Endometrial microvascular endothelial cells (primary cell): ENCODE measurements around the gene RTF1. TPM values are rescaled to one million over a fixed set of nuclear protein-coding genes. Genes with fewer than 3 reads are reported as not detected.
"Not testable (repeated sequence)": the region's sequence is repeated elsewhere in the genome, so short reads cannot be mapped to it uniquely, and the experiment has no call there.

Experiments
- in situ Hi-C: cut with HindIII; loops from 2 replicates; pipeline ENCODE4 v1.10.0; 2017; ENCODE audit warnings: low sequenced_read_pairs, low pct_unique_long_range_greater_than_20kb; ENCODE audit errors: inconsistent ontology term
- total RNA-seq: library from RNA; depleted of rRNA; stranded (reverse); fragments of >200 nt; gene quantifications from one replicate; pipeline ENCODE4 v1.2.3, GENCODE V29; 2015; ENCODE audit errors: inconsistent ontology term

Gene RTF1
- total RNA-seq, 1 donor from 2014 or later = 29.8 TPM

DNA sequence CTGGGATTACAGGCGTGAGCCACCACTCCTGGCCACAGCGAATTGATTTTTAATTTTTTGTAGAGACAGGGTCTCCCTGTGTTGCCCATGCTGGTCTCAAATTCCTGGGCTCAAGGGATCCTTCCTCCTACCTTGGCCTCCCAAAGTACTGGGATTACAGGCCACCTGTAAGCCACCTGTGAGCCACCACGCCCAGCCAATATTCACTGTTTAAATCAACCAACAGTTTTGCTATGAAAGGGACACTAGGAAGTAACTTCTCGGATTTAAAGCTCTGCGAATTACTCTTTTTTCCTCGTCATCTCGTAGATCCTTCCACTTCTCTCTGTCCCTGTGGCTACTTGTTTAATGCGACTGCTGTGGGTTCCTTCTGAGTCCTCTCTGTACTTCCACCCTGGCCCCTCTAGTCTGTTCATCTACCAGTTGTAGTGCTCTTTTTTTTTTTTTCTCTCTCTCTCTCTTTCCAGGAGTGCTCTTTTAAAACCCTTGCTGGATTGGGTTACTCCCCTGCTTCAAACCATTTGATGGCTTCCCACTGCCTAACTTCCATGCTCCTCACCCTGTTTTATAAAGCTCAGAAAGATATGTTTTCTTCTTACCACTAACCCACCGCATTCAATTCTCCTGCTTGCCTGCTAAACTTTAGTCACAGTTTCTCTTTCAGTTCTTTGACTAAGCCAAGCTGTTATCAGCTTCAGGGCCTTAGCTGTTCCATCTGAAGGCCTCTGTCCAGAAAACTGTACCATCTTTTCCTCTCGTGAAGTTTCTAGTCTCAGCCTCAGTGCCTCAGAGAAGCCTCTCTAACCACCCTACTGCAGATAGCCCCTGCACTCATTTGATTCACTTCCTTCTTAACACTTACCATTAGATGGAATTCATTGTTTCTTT is 12.4 kb downstream of the RTF1 start:
- in situ Hi-C loops = no loop called here

DNA sequence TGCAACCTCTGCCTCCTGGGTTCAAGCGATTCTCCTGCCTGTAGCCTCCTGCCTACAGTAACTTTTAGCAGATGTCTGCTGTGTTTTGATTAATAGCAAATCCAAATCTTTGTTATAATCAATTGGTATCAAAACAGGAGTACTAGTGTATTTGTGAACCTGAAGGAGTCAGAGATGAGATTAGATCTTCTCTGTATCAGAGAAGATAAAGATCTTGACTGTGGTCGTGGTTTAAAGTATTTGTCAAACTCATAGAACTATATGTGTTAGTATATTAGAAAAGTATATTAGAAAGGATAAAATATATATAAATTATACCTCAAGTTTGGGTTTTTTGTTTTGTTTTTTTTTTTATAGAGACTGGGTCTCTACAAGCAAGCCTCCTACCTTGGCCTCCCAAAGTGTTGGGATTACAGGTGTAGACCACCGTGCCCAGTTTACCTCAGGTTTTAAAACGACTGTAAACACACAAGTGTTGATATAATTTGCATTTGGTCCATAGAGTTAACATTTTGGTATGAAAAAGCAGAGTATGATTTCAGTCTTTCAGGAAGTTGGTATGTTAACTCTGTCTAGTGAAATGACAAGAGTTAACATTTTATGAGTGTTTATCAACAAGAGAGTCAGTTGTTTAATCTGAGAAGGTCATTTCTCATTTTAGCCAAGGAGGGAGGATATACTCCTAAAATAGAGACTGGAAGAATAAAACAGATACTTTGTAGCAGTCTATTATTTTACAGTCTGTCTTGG is 18.3 kb downstream of the RTF1 start:
- in situ Hi-C loops = no loop called here

DNA sequence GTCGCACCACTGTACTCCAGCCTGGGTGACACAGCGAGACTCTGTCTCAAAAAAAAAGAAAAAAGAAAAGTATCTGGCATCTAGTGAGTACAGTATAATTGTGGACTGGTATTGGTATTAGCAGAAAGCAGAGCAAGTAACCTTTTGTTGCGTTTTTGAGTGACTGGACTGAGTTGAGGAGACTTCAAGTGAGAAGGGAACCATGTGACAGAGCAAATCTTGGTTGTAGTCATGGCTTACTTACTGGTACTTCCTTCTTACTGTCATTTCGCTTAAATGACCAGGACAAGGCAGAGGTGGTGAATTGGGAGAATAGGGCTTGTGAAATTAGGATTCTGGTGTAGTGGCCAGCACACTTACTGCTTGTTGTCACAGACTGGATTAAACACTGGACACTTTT is 20.6 kb downstream of the RTF1 start:
- in situ Hi-C loops = no loop called here

DNA sequence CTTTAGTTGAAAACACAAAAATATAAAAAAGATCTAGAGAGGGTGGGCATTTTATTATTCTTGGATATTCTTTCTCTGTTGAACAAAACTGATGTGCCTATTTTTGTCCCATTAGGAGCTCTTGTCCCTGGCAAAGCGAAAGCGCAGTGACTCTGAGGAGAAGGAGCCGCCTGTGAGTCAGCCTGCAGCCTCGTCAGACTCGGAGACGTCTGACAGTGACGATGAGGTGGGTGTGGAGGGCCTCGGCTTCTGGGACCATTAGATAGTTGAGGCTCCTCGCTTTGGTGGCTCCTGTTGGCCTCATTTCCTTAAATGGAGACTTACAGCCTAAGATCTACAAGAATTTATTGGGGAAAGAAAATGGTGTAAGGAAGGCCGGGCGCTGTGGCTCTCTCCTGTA is 21.3 kb downstream of the RTF1 start:
- in situ Hi-C loops = no loop called here

DNA sequence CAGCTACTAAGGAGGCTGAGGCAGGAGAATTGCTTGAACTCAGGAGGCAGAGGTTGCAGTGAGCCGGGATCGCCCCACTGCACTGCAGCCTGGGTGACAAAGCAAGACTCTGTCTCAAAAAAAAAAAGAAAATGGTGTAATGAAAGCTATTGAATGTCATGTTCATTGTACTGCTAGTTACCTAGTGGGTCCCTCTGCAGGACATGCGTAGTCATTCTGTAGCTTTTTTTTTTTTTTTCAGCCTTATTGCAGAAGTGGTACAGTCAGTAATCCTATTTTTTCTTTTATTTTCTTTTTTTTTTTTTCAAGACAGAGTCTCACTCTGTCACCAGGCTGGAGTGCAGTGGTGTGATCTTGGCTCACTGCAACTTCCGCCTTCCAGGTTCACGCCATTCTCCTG is 21.9 kb downstream of the RTF1 start:
- in situ Hi-C loops = not testable (repeated sequence)

DNA sequence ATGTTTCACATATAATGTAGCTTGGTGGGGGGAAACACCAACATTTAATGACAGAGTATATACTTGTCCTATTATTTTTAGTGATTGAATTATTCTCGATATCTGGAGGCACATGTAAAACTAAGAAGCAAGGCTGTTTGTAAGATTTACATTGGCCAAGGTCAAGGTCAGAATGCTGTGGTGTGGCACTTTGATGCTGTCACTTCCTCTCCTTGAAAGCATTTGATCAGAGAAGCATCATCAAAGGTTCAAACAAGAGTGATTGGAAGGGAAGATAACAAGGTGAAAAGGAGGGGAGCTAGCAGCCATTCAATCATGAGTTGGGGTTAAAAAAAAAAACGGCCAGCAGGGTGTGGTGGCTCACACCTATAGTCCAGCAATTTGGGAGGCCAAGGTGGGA is 26.4 kb downstream of the RTF1 start:
- in situ Hi-C loops = no loop called here

DNA sequence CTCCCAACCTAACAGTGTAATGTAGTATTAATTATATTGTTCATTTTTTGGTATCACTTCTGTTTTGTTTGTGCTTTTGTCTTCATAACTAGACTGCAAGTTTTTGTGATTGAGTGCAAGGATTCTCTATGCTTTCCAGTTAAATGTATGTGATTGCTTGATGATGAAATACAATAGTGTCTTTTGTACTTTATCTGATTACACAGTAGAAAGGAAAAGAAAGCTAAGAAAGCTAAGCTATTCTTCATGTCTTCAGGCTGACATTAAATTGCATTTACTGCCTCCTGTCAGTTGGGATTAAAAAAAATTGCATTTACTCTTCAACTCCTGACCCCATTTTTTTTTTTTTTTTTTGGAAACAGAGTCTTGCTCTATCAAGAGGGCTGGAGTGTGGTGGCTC is 28.5 kb downstream of the RTF1 start:
- in situ Hi-C loops = no loop called here

DNA sequence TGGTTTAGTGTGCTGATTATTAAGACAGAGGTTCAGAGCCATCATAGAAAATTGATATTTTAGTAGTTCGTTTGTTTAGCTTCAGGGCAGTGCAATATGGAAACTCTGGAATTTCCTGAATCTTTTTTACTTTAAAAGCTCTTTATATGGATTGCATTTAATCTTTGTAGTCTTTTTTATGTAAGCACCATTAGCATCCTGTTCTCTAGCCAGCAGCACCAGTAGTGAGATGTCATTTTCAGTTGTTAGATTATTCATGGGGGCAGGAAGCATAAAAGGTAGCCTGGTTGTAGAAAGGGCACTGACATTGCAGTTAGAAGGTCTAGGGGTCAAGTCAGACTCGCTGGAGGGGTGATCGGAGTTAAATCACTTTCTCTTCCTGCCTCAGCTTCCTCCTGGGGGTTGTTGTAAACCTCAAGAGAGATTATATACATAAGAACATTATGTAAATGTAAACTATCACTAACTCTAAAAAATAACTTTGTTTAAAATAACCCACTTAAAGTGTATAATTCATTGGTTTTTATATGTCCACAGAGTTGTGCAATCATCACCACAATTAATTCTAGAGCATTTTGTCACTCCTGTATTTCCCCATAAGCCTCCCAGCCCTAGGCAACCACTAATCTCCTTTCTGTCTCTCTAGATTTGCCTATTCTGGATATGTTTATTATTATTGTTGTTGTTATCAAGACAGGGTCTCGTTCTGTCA is 45.3 kb downstream of the RTF1 start:
- in situ Hi-C loops = no loop called here

DNA sequence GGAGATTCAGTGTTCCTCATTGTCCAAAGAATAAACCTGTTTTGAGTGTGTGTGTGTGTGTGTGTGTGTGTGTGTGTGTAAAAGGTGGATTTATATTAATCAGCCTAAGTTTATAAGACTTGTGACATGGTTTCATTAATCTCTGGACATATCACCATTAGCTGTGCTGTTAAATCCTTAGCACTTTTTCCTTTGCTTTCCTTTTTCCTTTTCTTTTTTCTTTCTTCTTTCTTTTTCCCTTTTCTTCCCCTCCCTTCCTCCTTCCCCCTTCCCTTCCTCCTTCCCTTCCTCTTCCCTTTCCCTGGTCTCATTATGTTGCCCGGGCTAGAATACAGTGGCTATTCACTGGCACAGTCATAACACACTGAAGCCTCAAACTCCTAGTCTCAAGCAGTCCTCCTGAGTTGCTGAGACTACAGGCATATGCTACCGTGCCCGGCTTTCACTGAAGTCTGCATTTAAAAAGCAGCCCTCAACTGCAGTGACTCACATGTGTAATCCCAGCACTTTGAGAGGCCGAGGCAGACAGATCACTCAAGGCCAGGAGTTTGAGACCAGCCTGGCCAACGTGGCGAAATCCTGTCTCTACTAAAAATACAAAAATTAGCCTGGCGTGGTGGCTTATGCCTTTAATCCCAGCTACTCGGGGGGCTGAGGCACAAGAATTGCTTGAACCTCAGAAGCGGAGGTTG is 48.1 kb downstream of the RTF1 start:
- in situ Hi-C loops = no loop called here

DNA sequence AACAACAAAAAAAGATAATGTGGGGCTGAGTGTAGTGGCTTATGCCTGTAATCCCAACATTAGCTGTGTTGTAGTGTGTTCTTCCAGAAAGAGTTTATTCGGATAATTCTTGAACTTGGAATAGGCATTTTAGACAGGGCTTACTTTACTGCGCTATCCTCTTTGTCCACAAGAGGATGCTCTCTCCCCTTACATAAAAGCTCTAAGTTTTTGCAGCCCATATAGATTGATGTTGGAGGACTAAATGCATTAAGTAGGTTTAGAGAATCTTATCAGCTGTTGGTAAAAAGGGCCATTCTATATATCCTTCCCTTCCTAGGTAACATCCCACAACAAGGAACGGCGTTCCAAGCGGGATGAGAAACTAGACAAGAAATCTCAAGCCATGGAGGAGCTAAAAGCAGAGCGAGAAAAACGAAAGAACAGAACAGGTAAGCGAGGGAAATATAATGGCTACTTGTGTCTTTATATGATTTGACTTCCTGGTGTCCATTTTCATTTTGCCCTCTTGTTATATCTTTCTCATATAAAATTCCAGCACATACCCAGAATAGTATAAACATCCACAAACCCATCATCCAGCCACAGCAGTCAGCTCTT is 49.0 kb downstream of the RTF1 start:
- in situ Hi-C loops = no loop called here

DNA sequence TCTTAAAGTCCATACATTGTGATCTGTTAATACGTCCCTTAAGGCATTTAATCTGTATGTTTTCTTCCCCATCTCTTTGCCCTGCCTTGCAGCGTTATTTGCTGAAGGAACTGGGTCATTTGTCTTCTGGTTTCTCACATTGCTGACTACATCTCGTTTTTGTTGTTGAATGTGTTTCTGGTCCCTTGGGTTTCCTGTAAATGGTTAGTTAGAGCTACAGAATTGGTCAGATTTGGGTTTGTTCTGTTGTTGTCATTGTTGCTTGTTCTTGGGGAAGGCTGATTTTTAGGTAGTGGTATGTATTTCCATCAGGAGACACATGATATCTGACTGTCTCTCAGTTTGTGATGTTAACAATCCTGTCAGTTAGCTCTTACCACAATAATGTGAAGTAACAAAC is 49.8 kb downstream of the RTF1 start:
- in situ Hi-C loops = no loop called here

DNA sequence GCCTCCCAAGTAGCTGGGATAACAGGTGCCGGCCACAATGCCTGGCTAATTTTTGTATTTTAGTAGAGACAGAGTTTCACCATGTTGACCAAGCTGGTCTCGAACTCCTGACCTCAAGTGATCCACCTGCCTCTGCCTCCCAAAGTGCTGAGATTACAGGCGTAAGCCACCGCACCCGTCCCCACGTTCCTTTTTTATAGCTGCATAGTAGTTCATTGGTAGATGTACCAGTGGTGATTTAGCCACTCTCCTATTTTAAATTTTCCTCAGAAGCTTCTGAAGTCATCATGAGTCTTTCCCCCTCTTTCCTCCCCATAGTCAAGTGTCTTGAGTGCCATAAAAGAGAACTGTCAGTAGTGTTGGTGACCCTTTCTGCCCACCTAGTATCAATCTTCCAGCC is 52.7 kb downstream of the RTF1 start:
- in situ Hi-C loops = not testable (repeated sequence)

DNA sequence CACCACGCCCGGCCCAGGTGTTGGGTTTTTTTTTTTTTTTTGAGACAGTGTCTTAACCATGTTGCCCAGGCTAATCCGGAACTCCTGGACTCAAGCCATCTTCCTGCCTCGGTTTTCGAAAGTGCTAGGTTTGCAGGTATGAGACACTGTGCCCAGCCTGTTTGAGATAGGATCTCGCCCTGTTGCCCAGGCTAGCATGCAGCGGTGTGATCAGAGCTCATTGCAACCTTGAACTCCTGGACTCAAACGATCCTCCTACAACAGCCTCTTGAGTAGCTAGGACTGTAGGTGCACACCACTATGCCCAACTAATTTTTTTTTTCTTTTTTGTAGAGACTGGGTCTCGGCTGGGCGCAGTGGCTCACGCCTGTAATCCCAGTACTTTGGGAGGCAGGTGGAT is 56.5 kb downstream of the RTF1 start:
- in situ Hi-C loops = no loop called here

DNA sequence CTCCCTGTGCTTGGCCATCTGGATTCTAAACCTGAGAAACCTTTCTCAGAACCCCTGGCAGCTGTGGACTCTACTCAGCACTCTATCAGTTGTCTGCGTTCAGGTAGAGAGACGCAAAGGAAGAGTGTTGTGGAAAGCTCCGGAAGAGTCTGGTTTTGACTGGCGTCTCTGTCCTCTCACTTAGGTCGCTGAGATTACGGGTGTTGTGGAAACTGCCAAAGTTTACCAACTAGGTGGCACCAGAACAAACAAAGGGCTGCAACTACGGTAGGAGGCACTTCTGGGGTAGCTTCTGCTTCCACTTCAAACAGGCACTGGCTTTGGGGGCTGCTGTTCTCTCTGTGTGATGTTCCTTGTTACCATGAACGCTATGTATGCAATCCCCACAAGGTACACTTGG is 57.5 kb downstream of the RTF1 start:
- in situ Hi-C loops = no loop called here

DNA sequence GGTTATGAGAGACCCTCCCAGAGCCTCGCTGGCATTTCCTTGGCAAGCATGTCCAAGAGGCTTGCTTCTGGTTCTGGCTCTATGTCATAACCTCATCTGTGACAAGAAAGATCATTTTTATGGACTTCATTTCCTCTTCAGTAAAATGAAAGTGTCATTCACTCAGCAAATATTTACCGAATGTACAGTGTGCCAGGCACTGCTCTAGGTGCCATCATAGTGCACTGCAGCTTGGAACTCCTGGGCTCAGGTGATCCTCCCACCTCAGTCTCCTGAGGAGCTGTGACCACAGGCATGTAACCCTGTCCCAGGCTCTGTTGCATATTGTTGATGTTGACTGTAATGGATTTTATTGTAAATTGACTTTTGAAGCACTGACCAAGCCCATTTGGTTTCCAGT is 58.0 kb downstream of the RTF1 start:
- in situ Hi-C loops = no loop called here

DNA sequence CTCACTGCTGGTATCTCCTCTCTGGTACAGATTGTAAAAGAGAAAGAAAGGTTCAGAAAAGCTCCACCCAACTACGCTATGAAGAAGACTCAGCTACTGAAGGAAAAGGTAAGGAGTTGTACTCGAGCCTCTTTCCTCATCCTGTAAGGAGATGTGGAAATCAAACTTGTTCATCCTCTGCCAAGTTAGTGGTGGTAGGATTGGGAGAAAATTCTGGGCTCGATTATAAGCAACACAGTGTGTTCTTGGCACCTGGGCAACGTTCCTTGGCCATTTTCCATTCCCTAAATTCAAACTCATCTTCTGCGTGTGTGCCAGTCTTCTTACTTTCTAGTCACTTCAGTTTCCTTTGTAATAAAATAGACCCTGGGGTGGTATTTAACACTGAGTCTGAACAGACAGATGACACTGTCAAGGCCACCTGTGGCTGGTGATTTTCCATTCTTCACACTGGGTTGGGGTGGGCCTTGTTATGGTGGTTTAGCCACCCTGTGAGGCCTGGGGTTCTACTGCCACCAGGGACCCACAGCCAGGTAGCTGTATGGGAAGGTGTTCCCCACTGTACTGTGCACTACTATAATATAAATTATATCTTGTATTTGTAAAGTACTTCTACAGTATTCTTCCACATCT is 59.6 kb downstream of the RTF1 start:
- in situ Hi-C loops = no loop called here

DNA sequence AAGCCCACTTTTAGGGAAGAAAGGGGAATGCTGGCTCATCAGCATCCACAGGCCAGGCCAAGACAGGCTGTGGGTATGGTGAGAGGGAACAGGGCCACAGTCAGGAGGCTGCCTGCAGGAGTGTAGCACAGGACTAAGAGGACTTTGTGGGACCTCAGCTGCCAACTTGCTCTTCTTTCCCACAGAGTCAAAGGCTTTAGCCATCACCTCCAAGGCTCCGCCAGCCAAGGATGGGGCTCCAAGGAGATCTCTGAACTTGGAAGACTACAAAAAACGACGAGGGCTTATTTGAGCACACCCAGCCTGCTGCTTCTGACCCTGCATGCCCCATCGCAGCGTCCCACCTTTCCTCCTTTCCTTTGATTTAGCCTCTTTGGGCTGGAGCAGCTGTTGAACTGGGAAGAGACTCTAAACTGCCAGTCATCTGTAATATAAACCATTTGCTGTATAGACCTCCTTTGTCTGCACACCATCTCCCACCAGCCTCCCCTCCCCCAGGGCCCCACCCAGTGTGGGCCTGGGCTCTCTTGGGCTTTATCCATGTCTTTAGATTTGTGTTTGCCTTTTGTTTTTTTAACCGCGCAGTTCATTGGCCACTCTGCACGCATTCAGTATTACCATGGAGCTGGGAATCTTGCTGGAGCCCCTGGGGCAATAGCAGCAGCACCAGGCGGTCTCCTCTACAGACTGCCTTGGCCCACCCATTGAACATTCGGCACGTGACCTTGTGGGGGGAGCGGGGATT is 63.7 kb downstream of the RTF1 start:
- in situ Hi-C loops = no loop called here
